Stimulated activated CD8-positive, alpha-beta memory T cell treated with anti-CD3 and anti-CD28 coated beads, Interleukin-15, amount 100 ng/mL, for 24 hours (primary cell): ENCODE data around the gene LTK.
A peak's percentile ranks its signal among the peaks of the same experiment; 100 is the strongest.

Experiments used
- DNase-seq: peaks from one replicate; pipeline ENCODE4 v3.0.0-alpha.2; 2020; ENCODE audit warnings: low read depth

LTK gene

DNA sequence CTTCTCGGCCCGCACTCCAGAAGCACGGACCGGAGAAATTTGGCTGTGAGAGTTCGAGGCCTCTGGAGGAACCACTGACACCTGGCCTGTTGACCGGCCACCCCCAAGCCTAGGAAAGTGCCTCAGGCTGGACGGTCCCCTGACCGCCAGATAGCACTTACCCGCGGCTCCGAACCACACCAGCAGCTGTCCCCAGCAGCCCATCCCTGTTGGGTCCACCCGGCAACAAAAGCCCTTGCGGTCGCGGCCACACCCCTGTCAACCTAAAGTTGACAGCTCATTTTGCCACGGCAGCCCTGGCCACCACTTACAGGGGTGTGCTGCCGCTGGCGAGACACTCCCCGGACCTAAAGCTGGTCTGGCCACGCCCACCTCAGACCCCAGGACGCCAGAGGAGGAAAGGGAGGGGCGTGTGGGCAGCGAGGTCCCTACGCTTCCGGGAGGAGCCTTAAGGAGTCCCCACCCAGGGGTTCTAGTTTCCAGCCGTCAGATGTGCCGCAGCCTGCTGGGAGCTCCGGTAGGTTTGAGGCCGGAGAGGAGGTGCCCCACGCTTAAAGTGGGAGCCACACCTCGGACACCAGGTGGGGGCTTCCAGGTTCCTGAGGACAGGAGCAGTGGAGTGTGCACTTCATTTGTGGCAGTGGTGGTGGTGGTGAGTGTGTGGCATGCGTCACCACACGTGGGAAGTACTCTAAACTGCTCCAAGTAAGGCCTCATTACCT is at the start of gene LTK:
TSS of gene LTK (minus strand) at position 322 of the 722 bp plus-strand sequence. CDS start at position 204, 118 bp downstream.
- DNase-seq: no peak

GRCh38 chr15:41562784-41563198 is 49.2 kb upstream of the LTK start:
- DNase-seq: no peak

- no peak for DNase-seq
These were observed 48.6 kb upstream of the LTK start for GRCh38 chr15:41562244-41562643.

- DNase-seq: no peak
These were observed 48.1 kb upstream of the LTK start for GRCh38 chr15:41561777-41562145.

DNA sequence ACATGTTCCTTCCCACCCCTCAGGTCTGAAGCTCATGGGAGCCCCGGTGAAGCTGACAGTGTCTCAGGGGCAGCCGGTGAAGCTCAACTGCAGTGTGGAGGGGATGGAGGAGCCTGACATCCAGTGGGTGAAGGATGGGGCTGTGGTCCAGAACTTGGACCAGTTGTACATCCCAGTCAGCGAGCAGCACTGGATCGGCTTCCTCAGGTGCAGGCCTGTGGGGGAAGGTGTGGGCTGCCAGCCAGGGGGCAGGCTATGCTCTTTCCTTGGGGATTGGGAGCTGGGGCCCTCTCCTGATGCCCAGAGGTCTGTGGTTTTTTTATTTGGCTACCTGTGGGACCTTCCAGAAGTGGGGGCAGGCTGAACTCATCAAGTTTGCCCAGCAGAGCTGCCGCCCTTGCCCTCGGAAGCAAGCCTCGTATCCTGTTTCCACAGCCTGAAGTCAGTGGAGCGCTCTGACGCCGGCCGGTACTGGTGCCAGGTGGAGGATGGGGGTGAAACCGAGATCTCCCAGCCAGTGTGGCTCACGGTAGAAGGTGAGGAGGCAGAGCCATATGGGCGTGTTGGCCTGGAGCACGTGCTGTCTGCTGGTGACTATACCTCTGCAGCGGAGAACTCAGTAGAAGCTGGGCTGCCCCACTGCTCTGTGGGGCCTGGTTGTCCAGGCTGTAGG is 47.6 kb upstream of the LTK start:
- DNase-seq: no peak

DNA sequence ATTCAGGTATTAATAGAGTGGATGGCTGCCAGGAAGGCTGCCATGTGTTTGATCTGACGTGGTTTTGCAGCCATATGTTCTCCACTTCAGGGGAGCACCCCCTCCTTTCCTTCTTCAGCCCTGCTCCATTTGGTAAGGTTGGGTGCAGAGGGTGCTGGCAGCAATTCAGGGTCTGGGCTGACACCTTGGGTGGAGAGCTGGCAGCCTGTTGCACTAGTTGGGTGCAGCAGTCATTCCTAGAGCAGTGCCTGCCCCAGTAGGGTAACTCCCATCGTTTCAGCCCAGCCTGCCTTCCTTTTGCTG is 46.9 kb upstream of the LTK start:
- no peak for DNase-seq

- DNase-seq: no peak
These were observed 45.7 kb upstream of the LTK start for GRCh38 chr15:41559239-41559782.

GRCh38 chr15:41558400-41559238 is 45.0 kb upstream of the LTK start, which contains the start of gene TYRO3:
TSS of gene TYRO3 (plus strand) at chr15:41559212. CDS start at chr15:41559258, 46 bp downstream.
- DNase-seq: peak; percentile 37

DNA sequence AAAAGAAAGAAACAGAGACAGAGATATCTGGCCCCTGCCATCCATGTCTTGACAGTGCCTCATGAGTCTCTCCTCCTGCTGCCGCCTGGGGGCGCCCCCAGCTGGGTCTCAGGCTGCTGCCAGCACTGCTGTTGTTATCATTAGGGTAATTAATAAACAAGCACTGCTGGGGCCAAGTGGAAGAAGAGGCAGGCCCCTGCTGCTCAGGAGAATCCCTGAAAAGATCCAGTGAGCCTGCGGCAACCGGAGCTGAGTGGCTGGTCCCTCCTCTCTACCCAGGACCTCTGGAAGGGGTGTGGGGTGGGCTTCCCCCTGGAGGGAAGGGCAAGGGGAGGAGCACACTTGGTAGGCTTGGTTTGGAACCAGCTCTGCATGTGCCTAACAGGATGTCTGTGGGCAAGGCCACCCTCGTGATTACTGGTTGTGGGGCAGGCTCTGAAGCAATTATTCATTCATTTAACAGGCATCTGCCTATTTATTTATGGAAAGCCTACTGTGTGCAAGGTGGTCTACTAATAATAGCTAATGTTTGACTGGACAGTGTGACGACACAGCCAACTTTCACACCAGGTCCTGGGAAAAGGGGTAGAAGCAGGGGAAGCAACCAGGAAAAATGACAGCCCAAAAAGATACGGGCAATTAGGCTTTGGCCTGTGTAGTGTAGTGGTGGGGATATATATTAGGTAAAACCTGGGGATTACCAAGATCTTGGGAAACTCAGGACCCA is 44.2 kb upstream of the LTK start:
- DNase-seq: peak; percentile 43

- DNase-seq: no peak
These were observed 43.0 kb upstream of the LTK start for GRCh38 chr15:41556677-41557076.

GRCh38 chr15:41554915-41555314 is 41.3 kb upstream of the LTK start:
- DNase-seq: no peak

DNA sequence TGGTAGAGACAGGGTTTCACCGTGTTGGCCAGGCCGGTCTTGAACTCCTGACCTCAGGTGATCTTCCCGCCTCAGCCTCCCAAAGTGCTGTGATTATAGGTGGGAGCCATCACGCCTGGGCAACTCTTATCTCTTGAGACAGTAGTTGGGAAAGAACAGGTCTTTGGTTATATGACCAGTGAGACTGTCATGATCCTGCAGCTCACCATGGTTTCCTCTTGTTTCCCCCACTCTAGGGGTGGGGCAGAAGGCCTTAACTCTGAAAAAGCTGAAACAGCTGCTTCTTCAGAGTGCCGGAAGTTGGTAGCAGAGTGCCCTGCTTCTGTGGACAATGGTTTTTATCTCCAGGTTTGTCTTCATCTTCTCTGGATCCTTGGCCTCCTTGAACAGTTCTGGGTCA is 40.7 kb upstream of the LTK start:
- no peak for DNase-seq

DNA sequence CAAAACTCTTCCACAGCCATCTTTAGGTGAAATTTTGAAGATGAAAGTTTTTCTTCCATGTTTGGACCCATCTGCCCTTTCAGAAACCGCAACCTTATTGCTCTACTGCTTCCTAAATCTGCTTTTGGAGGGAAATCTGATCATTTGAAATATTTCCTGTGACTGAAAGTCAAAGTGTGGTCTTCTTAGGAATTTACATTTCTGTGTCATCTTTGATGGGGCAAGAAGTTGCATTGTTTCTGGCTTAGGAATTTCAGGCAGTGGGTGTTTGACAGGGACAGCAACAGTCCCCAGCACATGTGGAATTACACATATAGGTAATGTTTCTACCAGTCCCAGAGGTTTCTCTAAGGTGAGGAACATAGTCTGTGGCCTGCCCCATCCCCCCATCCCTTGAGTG is 40.1 kb upstream of the LTK start:
- no peak for DNase-seq

DNA sequence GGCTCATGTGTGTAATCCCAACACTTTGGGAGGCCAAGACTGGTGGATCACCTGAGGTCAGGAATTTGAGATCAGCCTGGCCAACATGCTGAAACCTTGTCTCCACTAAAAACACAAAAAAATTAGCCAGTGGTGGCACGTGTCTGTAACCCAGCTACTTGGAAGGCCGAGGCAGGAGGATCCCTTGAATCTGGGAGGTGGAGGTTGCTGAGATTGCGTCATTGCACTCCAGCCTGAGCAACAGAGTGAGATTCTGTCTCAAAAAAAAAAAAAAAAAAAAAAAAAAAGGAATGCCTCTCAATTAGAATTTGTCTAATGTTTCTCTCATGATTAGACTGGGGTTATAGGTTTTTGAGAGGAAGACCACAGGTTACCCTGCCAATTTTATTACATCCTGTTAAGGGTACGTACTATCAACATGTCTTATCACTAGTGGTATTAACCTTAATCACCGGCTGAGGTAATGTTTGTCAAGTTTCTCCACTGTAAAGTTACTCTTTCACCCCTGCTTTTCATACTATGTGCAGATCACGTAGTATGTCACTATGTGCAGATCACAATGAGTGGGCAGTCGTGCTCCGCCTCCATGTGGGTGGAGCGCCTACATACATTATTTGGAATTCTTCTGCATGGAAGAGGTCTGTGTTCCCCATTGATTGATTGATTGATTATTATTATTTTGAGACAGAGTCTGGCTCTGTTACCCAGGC is 36.6 kb upstream of the LTK start:
- no peak for DNase-seq

GRCh38 chr15:41546851-41547786 is 33.5 kb upstream of the LTK start:
- no peak for DNase-seq

DNA sequence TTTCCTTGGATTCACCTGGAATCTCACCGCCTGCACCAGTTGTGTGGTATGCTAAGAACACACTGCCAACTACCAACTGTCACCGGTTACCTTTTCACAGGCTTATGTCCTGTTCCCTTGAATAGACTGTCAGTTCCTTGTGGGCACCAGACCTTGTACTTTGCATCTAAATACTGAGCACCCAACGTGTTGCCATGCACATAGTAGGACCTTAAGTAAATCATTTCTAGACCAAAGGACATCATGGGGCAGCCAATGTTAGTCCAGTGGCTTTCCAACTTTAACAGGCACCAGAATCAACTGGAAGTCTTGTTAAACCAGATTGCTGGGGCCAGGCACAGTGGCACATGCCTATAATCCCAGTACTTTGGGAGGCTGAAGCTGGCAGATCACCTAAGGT is 31.6 kb upstream of the LTK start:
- no peak for DNase-seq

DNA sequence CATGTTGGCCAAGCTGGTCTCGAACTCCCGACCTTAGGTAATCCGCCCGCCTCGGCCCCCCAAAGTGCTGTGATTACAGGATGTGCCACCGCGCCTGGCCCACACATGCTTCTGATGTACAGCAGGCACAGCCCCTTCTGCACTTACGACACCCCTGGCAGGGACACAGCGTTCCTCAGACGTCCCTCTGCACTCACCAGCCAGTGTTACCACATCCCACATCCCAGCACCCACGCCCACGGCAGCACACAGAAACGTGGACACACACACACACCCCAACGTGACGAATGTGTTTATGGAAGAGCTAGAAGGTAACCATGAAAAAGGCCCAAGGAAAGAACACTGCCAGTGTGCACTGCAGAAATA is 31.0 kb upstream of the LTK start:
- DNase-seq: no peak

- DNase-seq: no peak
These were observed 29.9 kb upstream of the LTK start for GRCh38 chr15:41543521-41543870.

GRCh38 chr15:41536866-41537265 is 23.2 kb upstream of the LTK start:
- DNase-seq: no peak

DNA sequence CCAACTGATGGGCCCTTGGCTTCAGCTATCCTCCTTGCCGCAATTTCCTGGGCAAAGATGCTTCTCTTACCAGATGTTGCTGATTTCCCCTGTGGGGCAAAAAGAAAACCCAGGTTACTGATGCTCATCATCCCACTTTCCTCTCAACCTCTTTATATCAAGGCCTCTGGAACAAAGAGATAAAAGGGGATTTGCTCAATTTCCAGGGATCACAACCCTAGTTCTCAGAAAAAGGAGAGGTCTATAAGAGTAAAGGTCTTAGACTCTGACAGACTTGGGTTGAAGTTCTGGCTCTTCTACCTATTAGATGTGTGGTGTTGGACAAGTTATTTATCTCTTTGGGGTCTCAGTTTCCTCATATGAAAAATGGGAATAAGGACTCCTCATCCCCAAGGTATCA is 21.9 kb upstream of the LTK start:
- no peak for DNase-seq
